Activated T-cell treated with anti-CD3 and anti-CD28 coated beads for 24 hours (primary cell): ENCODE measurements around the gene RNF144A.
"Not testable (repeated sequence)": the region's sequence is repeated elsewhere in the genome, so short reads cannot be mapped to it uniquely, and the experiment has no call there.

Experiments used
- DNase-seq: peaks from one replicate; pipeline ENCODE4 v3.0.0-alpha.2; 2020; ENCODE audit warnings: low read depth

Gene RNF144A

DNA sequence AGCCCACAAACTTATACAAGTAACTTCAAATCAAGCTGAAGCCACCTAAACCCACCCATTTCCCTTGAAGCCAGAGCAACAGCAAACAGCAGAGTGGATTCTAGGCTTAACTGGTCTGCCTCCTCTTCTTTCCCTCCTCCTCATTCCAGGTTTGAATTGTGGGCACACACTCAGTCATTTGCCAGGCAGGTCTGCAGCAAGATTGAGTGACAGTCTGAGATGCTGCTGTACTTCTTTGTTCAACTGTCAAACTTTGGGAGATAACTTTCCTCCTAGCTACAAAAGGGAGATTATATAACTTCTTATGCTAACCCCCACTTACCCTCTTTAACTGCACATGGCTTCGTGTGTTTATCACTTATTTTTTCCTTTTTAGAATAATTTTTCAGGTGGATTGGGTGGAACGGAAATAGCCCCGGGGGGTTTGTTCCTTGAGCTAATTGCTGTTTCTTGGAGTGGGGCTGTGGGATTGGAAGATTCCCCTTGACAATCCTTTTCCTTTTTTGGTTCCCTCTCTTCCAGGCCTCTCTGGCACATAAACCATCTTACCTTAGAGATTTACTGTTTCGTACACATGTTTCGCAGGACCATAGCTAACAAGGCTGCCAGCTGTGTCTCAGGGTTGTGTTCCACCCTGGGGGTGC, 55.0 kb downstream of the RNF144A start:
- DNase-seq = no peak

DNA sequence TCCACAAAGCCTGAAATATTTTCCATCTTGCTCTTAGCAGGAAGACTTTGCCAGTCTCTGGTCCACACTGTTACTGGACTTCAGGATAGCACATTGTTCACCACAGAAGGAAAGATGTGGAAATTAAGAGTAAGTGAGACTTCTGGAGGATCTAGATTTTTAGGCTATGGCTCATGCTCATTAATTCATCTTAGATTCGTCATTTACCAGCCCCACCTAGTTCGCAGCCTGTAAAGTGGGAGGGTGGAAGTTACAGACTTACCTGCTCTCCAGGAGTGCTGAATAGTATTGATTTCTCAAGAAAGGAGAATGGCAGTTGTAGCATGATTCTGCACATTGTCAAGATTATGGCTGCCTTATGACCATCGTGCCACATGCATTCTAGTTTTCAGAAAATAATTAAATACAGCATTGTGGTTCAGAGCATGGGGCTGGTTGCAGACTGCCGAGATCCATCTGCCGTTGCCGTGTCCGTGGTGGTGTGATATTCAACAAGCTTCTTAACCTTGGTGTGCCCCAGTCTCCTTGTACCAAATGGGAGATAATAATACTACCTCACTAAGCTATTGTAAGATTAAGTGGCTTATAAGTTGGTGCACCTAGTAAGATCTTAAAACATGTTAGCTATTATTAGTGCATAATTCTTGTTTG, 56.8 kb downstream of the RNF144A start:
- no peak for DNase-seq

DNA sequence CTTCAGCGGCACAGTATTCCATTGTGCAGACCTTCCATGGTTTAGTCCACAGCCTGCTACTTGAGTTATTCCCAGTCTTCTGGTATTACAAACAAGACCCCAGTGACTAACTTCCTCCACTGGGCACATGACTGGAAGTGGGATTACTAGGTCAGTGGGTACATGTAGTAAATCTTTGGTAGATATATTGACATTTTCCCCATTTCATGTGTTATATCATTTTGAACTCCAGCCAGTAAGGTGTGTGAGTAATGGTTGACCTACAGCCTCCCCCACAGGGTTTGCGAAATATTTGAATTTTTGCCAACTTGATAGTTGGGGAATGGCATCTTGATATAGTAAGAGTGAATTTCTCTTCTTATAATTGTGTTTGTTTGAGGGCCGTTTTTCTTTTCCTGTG, 58.8 kb downstream of the RNF144A start:
- no peak for DNase-seq

DNA sequence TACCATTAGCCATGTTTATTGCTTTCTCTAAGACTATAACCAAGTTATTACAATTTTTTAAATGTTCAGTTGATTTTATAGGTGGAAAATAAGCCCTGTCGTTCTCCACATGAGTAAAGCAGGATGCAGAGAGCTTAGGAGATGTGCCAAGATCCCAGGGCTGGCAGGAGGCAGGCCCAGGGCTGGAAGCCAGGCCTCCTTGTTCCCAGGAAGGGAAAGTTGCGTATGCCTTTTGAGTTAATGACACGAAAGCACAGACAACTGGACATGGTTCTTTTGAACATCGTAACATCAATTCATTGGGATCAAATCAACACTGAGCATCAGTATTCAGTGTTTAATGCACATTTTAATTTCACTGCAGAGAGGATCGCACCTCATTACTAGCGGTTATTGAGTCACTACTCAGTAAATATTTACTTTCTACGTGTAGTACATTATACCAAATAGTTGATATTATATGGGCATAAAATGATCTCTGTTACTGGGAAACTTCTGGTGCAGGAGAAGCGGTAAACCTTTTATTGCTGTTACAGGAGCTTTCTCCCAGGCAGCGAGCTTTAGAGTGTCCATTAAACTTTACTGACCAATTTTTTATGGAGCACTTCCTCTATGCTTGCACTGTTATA, 60.0 kb downstream of the RNF144A start:
- no peak for DNase-seq

DNA sequence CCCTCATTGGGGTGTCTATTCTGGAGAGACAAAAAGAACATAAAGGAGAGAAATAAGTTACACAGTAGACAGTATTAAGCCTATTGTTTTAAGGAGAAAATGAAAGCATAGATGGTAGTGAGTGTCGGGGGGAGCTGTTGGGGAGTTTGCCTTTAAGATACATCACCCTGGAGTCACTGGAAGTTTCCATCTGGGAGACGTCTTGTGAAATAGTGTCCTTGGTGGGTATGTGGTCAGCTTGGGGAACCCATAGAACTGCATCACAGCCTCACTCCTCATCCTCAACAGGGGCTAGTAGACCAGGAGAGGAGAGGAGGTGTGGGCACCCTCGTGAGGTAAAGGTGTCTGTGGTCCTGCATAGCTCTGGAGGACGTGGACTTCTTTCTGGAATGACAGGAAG, 60.6 kb downstream of the RNF144A start:
- DNase-seq = no peak

DNA sequence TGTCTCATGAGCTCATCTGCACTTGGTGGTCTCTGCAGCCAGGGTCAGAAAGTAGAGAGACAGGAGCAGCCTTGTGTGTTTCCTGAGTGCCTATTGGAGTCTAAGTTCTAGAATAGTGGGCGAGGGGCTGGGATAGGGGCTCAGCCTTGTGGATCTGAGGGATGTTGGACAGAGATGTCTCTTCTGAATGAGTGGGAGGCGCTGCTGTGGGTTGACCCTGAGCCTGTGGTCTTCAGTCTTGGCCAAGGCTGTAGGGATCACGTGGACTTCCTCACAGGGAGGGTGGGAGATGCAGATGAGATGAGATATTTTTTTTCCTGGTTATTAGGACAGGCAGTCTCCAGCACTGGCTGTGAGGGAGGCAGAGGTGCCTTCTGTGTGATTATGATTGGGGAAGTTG, 61.8 kb downstream of the RNF144A start:
- DNase-seq = no peak

DNA sequence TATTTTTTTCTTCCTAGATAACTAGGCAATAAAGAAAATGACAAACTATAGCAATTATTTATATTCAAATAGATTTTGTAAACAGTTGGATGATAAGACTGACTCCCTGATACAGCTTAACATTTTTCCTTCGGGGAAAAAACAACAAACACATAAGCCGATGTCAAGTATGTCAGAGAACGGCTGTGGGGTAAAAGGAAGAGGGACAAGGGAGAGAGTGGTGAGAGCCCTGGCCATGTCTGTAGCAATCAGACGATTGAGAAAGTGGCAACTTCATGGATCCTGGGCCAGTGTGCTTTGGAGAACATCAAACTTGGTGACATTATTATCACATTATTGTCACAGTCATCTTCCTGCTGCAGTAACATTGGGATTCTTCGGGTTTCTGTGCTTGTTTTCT, 65.2 kb downstream of the RNF144A start:
- DNase-seq = no peak

DNA sequence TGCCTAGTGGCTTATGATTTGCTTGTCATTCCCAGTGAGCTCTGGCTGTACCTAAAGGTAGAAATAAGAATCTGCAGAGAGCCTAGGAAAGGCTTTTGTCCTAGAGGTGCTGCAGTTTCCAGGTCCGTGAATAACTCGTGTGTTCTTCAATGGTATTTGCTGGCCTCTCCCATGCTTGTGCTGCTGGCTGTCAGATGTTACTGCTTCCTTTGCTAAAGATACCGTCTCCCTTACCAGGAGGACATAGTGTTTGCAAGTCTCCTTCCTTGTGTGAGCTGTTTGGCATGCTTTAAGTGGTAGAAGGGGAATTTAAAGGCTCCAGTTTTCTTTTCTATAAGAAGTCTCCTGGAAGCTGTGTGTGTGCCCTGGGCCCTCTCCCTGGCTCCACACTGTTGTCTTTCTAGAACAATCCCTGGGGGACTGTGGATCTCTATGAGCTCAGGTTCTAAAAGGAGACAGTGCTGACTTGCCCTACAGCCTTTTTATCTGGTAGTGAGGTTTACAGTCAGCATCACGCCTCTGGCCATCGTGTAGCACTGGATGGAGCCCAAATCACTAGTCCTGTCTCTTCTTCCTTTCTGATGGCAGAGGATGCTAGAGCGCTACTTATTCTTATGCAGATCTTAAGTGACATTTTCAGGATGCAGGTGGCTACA, 65.8 kb downstream of the RNF144A start:
- DNase-seq = no peak

DNA sequence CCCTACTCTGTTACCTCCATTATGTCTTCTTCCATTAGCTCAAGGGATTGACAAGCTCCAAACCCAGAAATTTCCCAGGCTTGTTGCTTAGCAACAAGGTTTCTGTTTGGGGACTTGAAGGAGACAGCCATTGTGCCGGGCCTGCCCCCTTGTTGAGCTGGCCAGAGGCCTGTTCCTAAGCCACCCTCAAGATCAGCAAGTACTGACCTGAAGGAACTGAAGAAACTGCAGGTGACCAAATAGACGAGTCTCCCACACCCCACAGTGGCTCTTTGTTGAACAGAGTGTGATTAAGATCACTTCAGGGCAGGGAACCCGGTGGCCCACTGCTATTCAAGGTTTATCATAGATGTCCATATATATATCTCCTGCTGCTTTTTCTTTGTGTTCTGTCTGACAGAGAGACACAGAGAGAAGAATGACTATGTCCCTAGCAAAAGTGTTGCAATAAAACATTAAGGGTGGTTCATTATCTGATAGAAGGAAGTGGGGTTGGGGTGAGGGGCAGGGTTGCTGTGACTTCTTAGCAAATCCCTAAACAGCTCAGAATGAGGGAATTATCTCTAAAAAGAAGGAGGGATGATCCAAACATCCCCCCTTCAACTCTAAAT, 69.2 kb downstream of the RNF144A start:
- DNase-seq = no peak

DNA sequence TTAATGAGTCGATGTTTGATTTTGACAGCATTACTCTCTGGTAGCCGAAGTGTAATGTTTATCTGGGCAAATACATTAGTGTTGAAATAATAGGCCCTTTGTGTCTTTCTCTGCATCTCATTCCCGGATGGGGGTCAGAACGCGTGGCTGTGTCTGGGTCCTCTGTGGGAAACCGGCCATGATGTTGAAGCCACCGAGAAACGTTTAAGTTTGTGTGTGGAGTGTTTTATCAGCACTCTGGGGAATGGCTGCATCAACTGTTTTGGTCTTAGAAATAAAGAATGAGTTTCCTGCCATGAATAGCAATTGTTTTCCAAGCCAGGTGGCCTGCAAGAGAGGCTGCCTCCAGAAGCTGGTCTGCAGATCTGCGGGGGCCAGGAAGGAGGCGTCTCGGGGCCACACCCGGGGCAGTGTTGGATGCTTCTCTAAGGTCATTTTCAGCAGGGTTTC, 69.7 kb downstream of the RNF144A start:
- no peak for DNase-seq

DNA sequence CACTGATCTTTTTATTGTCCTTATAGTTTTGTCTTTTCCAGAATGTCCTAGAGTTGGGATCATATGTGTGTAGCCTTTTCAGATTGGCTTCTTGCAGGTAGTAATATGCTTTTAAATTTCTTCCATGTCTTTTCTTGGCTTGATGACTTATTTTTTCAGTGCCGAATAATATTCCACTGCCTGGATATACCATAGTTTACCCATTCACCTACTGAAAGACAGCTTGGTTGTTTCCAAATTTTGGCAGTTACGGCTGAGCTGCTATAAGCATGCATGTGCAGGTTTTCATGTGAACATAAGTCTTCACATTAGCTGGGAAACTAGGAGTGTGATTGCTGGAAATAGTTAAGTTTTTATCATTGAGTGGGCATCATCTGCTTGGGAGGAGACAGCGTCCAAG, 73.7 kb downstream of the RNF144A start:
- DNase-seq = no peak

DNA sequence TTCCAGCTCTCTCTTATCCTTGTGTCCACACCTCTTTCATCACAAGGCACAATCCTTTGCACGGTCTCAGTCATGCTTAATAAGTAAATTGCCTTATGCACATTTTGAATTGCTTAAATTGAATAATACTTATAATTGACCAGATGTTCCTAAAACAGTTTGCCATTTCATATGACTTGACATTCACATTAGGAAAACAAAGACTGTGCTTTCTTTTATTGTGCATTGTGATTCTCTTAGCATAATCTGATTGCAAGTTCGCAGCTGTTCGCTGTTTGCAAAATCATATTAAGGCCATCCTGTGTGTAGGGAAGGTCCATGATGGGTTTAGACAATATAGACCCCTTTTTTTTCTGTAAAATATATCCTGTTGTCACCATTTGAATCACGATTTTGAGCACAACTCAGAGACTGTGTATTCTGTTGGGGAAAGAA, 75.6 kb downstream of the RNF144A start:
- no peak for DNase-seq

DNA sequence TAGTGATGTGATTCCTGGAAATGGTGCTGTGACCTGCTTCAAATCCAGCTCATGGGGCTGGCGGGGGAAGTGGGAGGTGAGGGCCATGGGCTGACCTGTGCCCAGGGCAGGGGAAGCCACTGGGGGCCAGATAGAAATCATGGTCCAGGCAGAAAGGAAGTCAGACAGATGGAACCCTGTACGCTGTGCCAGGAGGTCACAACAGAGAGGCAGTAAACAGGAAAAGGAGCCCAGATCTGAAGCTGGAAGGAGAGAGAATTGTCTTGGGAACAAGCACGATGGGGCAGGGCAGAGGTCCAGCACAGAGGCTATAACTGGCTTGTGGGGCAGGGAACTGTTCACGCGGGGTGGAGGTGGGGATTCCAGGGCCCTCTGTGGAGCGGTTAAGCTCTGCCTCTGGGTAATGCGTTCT, 76.0 kb downstream of the RNF144A start:
- no peak for DNase-seq

DNA sequence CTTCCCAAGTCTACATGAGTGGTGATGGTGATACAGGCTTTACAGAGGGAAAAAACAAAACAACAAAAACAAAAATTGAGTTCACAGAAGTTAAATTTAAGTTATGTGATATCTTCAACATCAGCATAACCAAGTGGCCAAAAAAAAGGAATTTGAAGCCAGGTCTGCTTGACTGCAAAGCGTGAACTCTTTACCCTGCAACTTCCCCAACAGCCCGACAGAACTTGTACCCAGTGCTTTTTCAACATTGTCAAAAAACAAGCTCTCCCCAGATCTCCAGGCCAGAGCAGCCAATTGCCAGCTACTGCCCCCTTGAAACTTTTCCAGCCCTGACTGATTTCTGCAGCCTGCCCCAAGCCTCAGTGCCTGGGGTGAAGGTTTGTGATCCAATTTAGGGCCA, 76.7 kb downstream of the RNF144A start:
- no peak for DNase-seq

DNA sequence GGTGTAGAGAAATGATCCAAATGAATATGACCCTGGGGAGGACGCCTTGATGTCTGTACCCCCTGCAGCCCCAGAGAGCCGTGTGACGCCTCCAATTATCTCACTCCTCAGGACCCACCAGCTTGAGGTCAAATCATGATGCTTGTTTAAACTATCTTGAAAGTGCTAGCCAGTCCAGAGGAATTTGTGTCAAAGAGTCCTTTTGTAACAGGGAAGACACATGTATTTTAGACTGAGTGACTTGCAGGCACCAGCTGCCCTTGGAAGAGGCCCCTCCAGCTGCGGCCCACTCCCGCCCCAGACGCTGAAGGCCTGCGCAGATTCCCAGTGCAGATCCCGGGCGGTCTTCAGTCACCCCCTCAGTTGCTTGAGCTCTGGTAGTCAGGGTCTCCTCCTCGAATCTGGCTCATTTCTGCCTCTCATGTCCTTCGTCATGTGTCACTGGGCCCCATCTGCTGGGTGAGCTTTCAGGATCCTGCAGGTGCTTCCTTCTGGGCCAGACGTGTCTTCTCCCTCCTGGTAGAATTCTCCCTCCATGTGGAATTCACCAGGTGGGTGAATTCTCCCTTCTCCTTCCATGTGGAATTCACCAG, 77.4 kb downstream of the RNF144A start:
- DNase-seq = no peak

DNA sequence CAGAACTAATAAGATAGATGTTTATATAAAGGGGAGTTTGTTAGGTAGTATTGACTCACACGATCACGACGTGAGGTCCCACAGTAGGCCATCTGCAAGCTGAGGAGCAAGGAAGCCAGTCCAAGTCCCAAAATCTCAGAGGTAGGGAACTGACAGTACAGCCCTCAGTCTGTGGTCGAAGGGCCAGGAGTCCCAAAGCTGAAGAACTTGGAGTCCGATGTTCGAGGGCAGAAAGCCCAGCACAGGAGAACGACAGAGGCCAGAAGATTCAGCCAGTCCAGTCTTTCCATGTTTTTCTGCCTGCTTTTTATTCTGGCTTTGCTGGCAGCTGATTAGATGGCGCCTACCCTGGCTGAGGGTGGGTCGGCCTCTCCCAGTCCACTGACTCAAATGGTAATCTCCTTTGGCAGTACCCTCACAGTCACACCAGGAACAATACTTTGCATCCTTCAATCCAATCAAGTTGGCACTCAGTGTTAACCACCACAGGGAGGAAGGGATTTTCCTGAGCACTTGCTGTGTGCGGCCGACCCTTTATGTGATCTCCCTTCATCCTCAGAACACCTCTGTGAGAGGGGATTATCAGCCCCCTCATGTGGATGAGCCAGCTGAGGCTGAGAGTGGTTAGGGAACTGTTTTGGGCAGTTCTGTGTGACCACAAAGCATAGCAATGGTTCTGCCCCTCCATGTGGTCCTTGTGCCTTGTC, 78.3 kb downstream of the RNF144A start:
- no peak for DNase-seq

DNA sequence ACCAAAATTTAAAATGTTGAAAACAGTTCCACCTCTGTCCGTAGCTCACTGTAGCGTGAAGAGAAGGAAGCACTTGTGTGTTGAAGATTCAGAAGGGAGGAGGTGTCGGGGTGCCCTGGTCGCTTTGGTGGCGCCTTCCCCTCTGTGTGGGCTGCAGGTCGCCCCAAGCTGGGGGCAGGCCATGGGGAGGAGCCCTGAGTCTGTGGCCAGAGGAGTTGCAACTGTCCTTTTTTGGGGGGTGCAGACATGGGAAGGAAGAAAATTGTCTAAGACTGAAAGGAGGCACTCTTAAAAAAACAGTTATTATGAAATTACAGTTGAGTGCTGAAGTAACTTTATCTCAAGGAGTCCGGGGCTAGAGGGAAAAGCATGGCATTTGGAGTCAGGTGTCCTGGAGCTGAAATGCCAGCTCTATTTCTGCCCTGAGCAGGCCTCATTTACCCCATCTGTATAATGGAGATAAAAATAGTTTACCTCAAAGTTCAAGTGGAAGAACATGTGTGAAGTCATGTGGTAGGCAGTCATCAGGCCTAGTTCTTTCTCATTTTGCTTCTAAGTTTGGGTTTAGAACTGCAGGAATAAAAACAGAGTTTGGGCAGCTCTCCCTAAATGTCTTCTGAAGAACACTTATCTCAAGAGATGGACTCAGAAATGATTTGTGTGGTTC, 82.1 kb downstream of the RNF144A start:
- DNase-seq = no peak

DNA sequence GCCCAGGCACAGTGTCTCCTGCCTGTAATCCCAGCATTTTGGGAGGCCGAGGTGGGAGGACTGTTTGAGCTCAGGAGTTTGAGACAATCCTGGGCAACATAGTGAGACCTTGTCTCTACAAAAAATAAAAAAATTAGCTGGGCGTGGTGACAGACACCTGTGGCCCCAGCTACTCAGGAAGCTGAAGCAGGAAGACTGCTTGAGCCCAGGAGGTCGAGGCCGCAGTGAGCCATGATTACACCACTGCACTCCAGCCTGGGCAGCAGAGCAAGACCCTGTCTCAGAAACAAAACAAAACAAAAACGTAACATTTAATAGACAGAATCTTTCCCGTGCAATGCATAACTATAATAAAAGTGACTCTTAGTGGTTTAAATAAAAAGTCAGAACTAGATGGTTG, 84.2 kb downstream of the RNF144A start:
- not testable (repeated sequence) for DNase-seq

DNA sequence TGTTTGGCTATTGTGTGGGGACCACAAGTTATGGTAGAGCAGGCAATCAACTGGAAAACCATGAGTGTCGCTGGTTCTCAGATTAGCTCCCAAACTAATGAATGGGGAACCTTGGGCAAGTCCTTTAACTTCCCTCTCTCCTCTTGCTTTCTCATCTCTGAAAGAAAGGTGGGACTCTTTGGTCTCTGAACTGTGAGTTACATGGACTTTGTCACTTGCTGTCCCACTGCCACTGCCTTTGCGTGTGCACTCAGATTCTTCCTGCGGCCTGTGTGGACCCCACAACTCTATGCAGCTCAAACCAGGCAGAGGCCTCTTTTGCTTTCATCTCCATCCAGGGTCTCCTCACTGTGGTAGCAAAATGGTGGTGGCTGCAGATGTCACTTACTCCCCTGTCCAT, 86.7 kb downstream of the RNF144A start:
- DNase-seq = no peak

DNA sequence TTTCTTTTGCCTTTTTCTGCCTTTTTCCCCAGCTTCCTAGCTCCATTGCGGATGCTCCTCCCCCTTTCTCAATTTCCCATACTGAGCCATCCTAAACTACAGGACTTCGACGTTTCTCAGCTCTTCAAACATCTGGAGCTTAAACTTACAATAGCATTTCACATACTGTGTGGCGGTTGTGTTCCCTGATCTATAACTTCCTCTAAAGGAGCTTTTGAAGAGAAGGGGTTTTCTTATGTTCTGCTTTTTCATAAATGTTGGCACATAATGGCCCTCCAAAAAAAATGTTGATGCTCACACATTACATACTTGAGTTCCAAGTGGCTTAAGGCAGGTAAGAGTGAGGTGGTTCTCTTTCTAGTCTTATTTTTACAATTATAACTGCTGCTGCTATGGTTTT, 87.4 kb downstream of the RNF144A start:
- no peak for DNase-seq

DNA sequence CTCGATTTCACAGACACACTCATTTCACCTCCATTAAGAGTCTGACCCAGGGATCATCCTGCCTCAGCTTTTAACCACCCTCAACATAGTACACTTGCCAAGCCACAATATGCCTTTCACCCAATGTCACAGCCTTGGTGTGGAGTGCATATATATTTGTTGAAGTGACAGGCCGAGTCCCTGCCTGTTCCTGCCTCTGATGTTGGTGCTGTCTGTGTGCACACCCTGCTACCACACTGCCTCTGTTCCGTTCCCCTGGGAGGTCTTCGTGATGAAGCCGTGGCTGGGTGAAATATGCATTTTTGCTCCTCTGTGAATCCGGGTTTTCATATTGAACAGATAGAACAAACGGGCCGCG, 90.3 kb downstream of the RNF144A start:
- no peak for DNase-seq
